A549 (cell line): ENCODE results near the gene PLEKHH2. TPM values are rescaled to one million over a fixed set of nuclear protein-coding genes. Genes with fewer than 3 reads are reported as not detected.

Experiments used
- ATAC-seq, 2 experiments: fragments of 200-7000 bp in 1 of 2; fragments of >200 bp in 1 of 2; cut with Nextera tagmentation in 1 of 2; cut with Tn5 transposase in 1 of 2; 3 replicates each; pipeline versions ENCODE4 v1.8.0 to v1.9.1; 2018 to 2020; ENCODE audit warnings: mild to moderate bottlenecking in 1 of 2, moderate library complexity in 1 of 2
- CTCF ChIA-PET: fragments of 300-600 bp; sonication (Branson Sonifier 250); formaldehyde crosslinking; extraction: SDS; loops from one replicate; lab custom pipeline; 2021; ENCODE audit warnings: antibody characterized with exemption, inconsistent platforms; lab: Yijun Ruan, JAX
- POLR2A ChIA-PET: fragments of 350-600 bp; formaldehyde crosslinking; extraction: SDS; loops from one replicate; lab custom pipeline; 2021; ENCODE audit warnings: antibody characterized with exemption, inconsistent platforms; lab: Yijun Ruan, JAX
- DNase-seq, 2 experiments: peaks; one replicate each; pipeline versions ENCODE4 v3.0.0 to v3.0.0-alpha.2; 2011 to 2016; ENCODE audit warnings: low read depth in 1 of 2, low spot score in 1 of 2
- FAIRE-seq: peaks from 2 replicates; lab custom pipeline; 2011; peaks lifted over from hg19 to GRCh38; lab: Jason Lieb, UNC
- H3K27ac ChIP-seq, 2 experiments: fragments of >200 bp; sonication (Bioruptor Twin); formaldehyde crosslinking; 3 replicates each; pipeline ENCODE4 v1.5.1; 2016 to 2017
- H3K4me1 ChIP-seq: fragments of >200 bp; sonication (Bioruptor Twin); formaldehyde crosslinking; 3 replicates; pipeline ENCODE4 v1.6.1; 2016
- H3K4me2 ChIP-seq: fragments of >200 bp; sonication (Bioruptor Twin); formaldehyde crosslinking; 3 replicates; pipeline ENCODE4 v1.6.1; 2016
- H3K4me3 ChIP-seq: fragments of >200 bp; sonication (Bioruptor Twin); formaldehyde crosslinking; 3 replicates; pipeline ENCODE4 v1.5.1; 2016
- H3K9me3 ChIP-seq: fragments of >200 bp; sonication (Bioruptor Twin); formaldehyde crosslinking; 3 replicates; pipeline ENCODE4 v1.6.1; 2016
- ATOH8 ChIP-seq: fragments of 250-450 bp; sonication (Bioruptor Pico); IDR thresholded peaks from 2 replicates; pipeline ENCODE4 v1.5.0; 2020; ENCODE audit warnings: low read depth, mild to moderate bottlenecking, moderate library complexity
- CBX8 ChIP-seq: fragments of 200-600 bp; sonication (generic); IDR thresholded peaks from 2 replicates; pipeline ENCODE4 v1.6.1; 2016
- CHD2 ChIP-seq: fragments of 150-350 bp; IDR thresholded peaks from 2 replicates; pipeline ENCODE4 v1.6.1; 2014; ENCODE audit warnings: low read length; ENCODE audit not compliant: partially characterized antibody
- EHMT2 ChIP-seq: fragments of 200-600 bp; sonication (generic); IDR thresholded peaks from 2 replicates; pipeline ENCODE4 v1.6.1; 2016; ENCODE audit warnings: antibody characterized with exemption, low read depth, mild to moderate bottlenecking, moderate library complexity
- FOSB ChIP-seq: fragments of 250-450 bp; sonication (Bioruptor Pico); IDR thresholded peaks from 2 replicates; pipeline ENCODE4 v1.5.0; 2020; ENCODE audit warnings: mild to moderate bottlenecking, moderate library complexity
- GATA3 ChIP-seq: IDR thresholded peaks from 2 replicates; pipeline ENCODE4 v1.6.1; 2012; ENCODE audit warnings: borderline replicate concordance
- HDAC2 ChIP-seq: fragments of 200-600 bp; sonication (generic); IDR thresholded peaks from 2 replicates; pipeline ENCODE4 v1.6.1; 2016
- HMGXB4 ChIP-seq: fragments of 250-450 bp; sonication (Bioruptor Pico); IDR thresholded peaks from 2 replicates; pipeline ENCODE4 v1.5.0; 2021; ENCODE audit warnings: mild to moderate bottlenecking, moderate library complexity, borderline replicate concordance
- HOXB13 ChIP-seq: fragments of 250-450 bp; sonication (Bioruptor Pico); IDR thresholded peaks from 2 replicates; pipeline ENCODE4 v1.5.0; 2020; ENCODE audit warnings: low read depth, mild to moderate bottlenecking, moderate library complexity
- KDM1A ChIP-seq: fragments of 200-600 bp; sonication (generic); IDR thresholded peaks from 2 replicates; pipeline ENCODE4 v1.6.1; 2016; ENCODE audit warnings: low read depth, mild to moderate bottlenecking
- KDM5A ChIP-seq: fragments of 200-600 bp; sonication (generic); IDR thresholded peaks from 2 replicates; pipeline ENCODE4 v1.6.1; 2016; ENCODE audit warnings: antibody characterized with exemption, mild to moderate bottlenecking
- NFE2L2 ChIP-seq: fragments of 150-350 bp; conservative IDR thresholded peaks from 2 replicates; pipeline ENCODE4 v1.6.1; 2014; ENCODE audit warnings: low read length
- NPAS2 ChIP-seq: fragments of 250-450 bp; sonication (Bioruptor Pico); IDR thresholded peaks from 2 replicates; pipeline ENCODE4 v1.8.0; 2022; ENCODE audit warnings: mild to moderate bottlenecking, moderate library complexity, borderline replicate concordance
- PBX3 ChIP-seq: IDR thresholded peaks from 2 replicates; pipeline ENCODE4 v1.6.1; 2012
- POLR2A ChIP-seq: IDR thresholded peaks from 2 replicates; pipeline ENCODE4 v1.6.1; 2012; ENCODE audit warnings: mild to moderate bottlenecking, low read length
- POLR2AphosphoS2 ChIP-seq: conservative IDR thresholded peaks from 2 replicates; pipeline ENCODE4 v1.6.1; 2012; ENCODE audit warnings: low read length, improper control_type of control experiment, inconsistent platforms
- RAD21 ChIP-seq, 2 experiments: fragments of >200 bp in 1 of 2; sonication (Bioruptor Twin) in 1 of 2; formaldehyde crosslinking in 1 of 2; IDR thresholded peaks in 1 of 2; conservative IDR thresholded peaks in 1 of 2; 2 replicates in 1 of 2; 3 replicates in 1 of 2; pipeline ENCODE4 v1.6.1; 2012 to 2018; ENCODE audit warnings: inconsistent platforms in 1 of 2
- RNF2 ChIP-seq: fragments of 200-600 bp; sonication (generic); IDR thresholded peaks from 2 replicates; pipeline ENCODE4 v1.6.1; 2016; ENCODE audit warnings: low read depth, mild to moderate bottlenecking, antibody characterized with exemption, moderate library complexity, borderline replicate concordance
- SREBF2 ChIP-seq: fragments of 450-650 bp; IDR thresholded peaks from 2 replicates; pipeline ENCODE4 v1.6.1; 2014; ENCODE audit warnings: mild to moderate bottlenecking, moderate library complexity
- USF2 ChIP-seq: fragments of 450-650 bp; IDR thresholded peaks from 2 replicates; pipeline ENCODE4 v1.6.1; 2014; ENCODE audit warnings: antibody characterized with exemption
- ZSCAN20 ChIP-seq: fragments of 250-450 bp; sonication (Bioruptor Pico); IDR thresholded peaks from 2 replicates; pipeline ENCODE4 v1.8.0; 2022; ENCODE audit warnings: mild to moderate bottlenecking, moderate library complexity
- WGBS: methylation state at CpG from one replicate; pipeline ENCODE4 v1.1.6; 2017; ENCODE audit errors: missing lambda C conversion rate; 5-methylcytosine and 5-hydroxymethylcytosine counted together
- polyA plus RNA-seq, 4 experiments: library from polyadenylated mRNA; depleted of rRNA in 3 of 4; stranded (reverse); fragments of >200 nt; fragmentation: RNase III in 1 of 4; extraction: RNeasy Plus Mini Kit Qiagen cat#74134 plus additional on column Dnase treatment in 1 of 4; gene quantifications; 2 replicates in 3 of 4; 3 replicates in 1 of 4; pipeline ENCODE4 v1.2.3, GENCODE V29; 2011 to 2017

Gene PLEKHH2
- polyA plus RNA-seq, 2 of the 4 experiments (the other 2 are of a cell fraction): 0.92 to 14.9 TPM

- Histone ChIP-seq H3K27ac (no peak overlapping the region), H3K9me3 (no peaks in the 10 kb centered on the region), H3K4me2 (no peak overlapping the region), H3K4me3 (no peak overlapping the region), H3K4me1 (no peaks in the 10 kb centered on the region)
- FAIRE-seq: no peak
- ChIA-PET POLR2A (no interaction called here), CTCF (interaction anchor here (0.6 to 1.5 kb wide), 2 partner anchors 43 to 183 kb away, joined by 3 read pairs; no protein-coding TSS in a partner anchor)
- 96% methylated on average over 1 of the region's 1 CpG for WGBS
- no peak for DNase-seq
- TF ChIP-seq HMGXB4 (CRISPR knock-in tag) (no peak), RNF2 (no peak), CHD2 (no peak), PBX3 (no peak), EHMT2 (no peak), ZSCAN20 (CRISPR knock-in tag) (no peak), KDM5A (no peak), NPAS2 (CRISPR knock-in tag) (no peak), ATOH8 (CRISPR knock-in tag) (no peak), HDAC2 (no peak), GATA3 (no peak)
- ATAC-seq: no peak
These were observed 151.6 kb downstream of the PLEKHH2 start for GRCh38 chr2:43788646-43789045.

GRCh38 chr2:43790147-43790546, 153.1 kb downstream of the PLEKHH2 start:
- ChIA-PET POLR2A (no interaction called here), CTCF (interaction anchor here (0.7 to 1.5 kb wide), 3 partner anchors 33 to 524 kb away, joined by 3 to 4 read pairs (median 3); no protein-coding TSS in a partner anchor)
- 89% methylated on average over 5 of the region's 5 CpGs for WGBS
- Histone ChIP-seq H3K9me3 (no peaks in the 10 kb centered on the region), H3K4me2 (no peak overlapping the region), H3K27ac (no peak overlapping the region), H3K4me3 (no peak overlapping the region), H3K4me1 (no peaks in the 10 kb centered on the region)
- no peak for FAIRE-seq
- TF ChIP-seq GATA3 (no peak), ZSCAN20 (CRISPR knock-in tag) (no peak), RAD21 (conservative IDR thresholded peaks at IDR 0.05 in 1 of 2, IDR thresholded peaks at IDR 0.05 in 1 of 2) (no peak), POLR2AphosphoS2 (no peak), HOXB13 (CRISPR knock-in tag) (no peak), NFE2L2 (no peak), HDAC2 (no peak), FOSB (CRISPR knock-in tag) (no peak), KDM1A (no peak), CBX8 (no peak)
- ATAC-seq: no peak
- DNase-seq: no peak

- no peak overlapping the region for H3K27ac ChIP-seq
- H3K9me3 ChIP-seq: no peaks in the 10 kb centered on the region
- TF ChIP-seq POLR2A (no peak), EHMT2 (no peak), USF2 (no peak), SREBF2 (no peak), KDM1A (no peak)
- ATAC-seq: peak in 1 of 2 experiments; percentile 51; a peak in 2 of 6 replicates
- DNase-seq: no peak
- H3K4me3 ChIP-seq: no peak overlapping the region
- ChIA-PET CTCF (no interaction called here), POLR2A (no interaction called here)
- 89% methylated on average over 2 of the region's 2 CpGs for WGBS
- FAIRE-seq: no peak
- no peak overlapping the region for H3K4me2 ChIP-seq
- H3K4me1 ChIP-seq: no peaks in the 10 kb centered on the region
These were observed 154.1 kb downstream of the PLEKHH2 start for GRCh38 chr2:43791035-43791765.
